ENCODE results near the gene AKR1C2. TPM values are rescaled to one million over a fixed set of nuclear protein-coding genes. Genes with fewer than 3 reads are reported as not detected.

AKR1C2 gene
- total RNA-seq, 2 experiments from 2014 or later: not detected

- POLR2A ChIA-PET: no interaction called here
- no peak overlapping the region for H2AFZ ChIP-seq (ENCODE audit: low read length)
- no peak overlapping the region for H3K4me2 ChIP-seq (ENCODE audit: low read length)
- H3K36me3 ChIP-seq (ENCODE audit: insufficient read depth, low read length): no peaks in the 10 kb centered on the region
- H4K20me1 ChIP-seq (ENCODE audit: insufficient read depth, low read length): no peaks in the 10 kb centered on the region
- TF ChIP-seq CTCF (conservative IDR thresholded peaks at IDR 0.05; ENCODE audit: low read length) (no peak), EZH2phosphoT487 (IDR thresholded peaks at IDR 0.05; ENCODE audit: borderline replicate concordance, low read depth, low read length) (no peak)
- no peaks in the 10 kb centered on the region for H3K9me2 ChIP-seq (ENCODE audit: insufficient read depth, low read length)
- no peak for DNase-seq (ENCODE audit: low spot score)
- intact Hi-C loops (cut with micrococcal nuclease; ENCODE audit: unreplicated experiment): no loop called here
- H3K27ac ChIP-seq (ENCODE audit: low read depth, low read length, poor library complexity, severe bottlenecking): no peak overlapping the region
- no TSS peak for BruUV-seq (replicated peaks)
- CTCF ChIA-PET (ENCODE audit: unreplicated experiment): no interaction called here
- H3K4me1 ChIP-seq (ENCODE audit: insufficient read depth, low read length, poor library complexity, severe bottlenecking): no peaks in the 10 kb centered on the region
- no peaks in the 10 kb centered on the region for H3K9me3 ChIP-seq (ENCODE audit: low read length)
- H3K4me3 ChIP-seq (ENCODE audit: low read depth, low read length, poor library complexity, severe bottlenecking): no peak overlapping the region
- no peaks in the 10 kb centered on the region for H3K79me2 ChIP-seq (ENCODE audit: insufficient read depth, low read depth, low read length)
Measured at GRCh38 chr10:5042922-5043321, 39.3 kb upstream of the AKR1C2 start.

- H2AFZ ChIP-seq (ENCODE audit: low read length): no peak overlapping the region
- no peak for DNase-seq (ENCODE audit: low spot score)
- no peaks in the 10 kb centered on the region for H4K20me1 ChIP-seq (ENCODE audit: insufficient read depth, low read length)
- TF ChIP-seq EZH2phosphoT487 (IDR thresholded peaks at IDR 0.05; ENCODE audit: borderline replicate concordance, low read depth, low read length) (no peak), CTCF (conservative IDR thresholded peaks at IDR 0.05; ENCODE audit: low read length) (no peak)
- no peaks in the 10 kb centered on the region for H3K9me2 ChIP-seq (ENCODE audit: insufficient read depth, low read length)
- H3K4me2 ChIP-seq (ENCODE audit: low read length): no peak overlapping the region
- H3K79me2 ChIP-seq (ENCODE audit: insufficient read depth, low read depth, low read length): no peaks in the 10 kb centered on the region
- POLR2A ChIA-PET: no interaction called here
- H3K27ac ChIP-seq (ENCODE audit: low read depth, low read length, poor library complexity, severe bottlenecking): no peak overlapping the region
- intact Hi-C loops (cut with micrococcal nuclease; ENCODE audit: unreplicated experiment): no loop called here
- no peak overlapping the region for H3K4me3 ChIP-seq (ENCODE audit: low read depth, low read length, poor library complexity, severe bottlenecking)
- H3K9me3 ChIP-seq (ENCODE audit: low read length): no peaks in the 10 kb centered on the region
- no peaks in the 10 kb centered on the region for H3K36me3 ChIP-seq (ENCODE audit: insufficient read depth, low read length)
- H3K4me1 ChIP-seq (ENCODE audit: insufficient read depth, low read length, poor library complexity, severe bottlenecking): no peaks in the 10 kb centered on the region
- CTCF ChIA-PET (ENCODE audit: unreplicated experiment): no interaction called here
- no TSS peak for BruUV-seq (replicated peaks)
Measured at GRCh38 chr10:5041471-5042023, 37.9 kb upstream of the AKR1C2 start.

- ChIA-PET CTCF (ENCODE audit: unreplicated experiment) (no interaction called here), POLR2A (no interaction called here)
- no TSS peak for BruUV-seq (replicated peaks)
- intact Hi-C loops (cut with micrococcal nuclease; ENCODE audit: unreplicated experiment): no loop called here
- DNase-seq (ENCODE audit: low spot score): no peak
- Histone ChIP-seq H3K4me2 (ENCODE audit: low read length) (no peak overlapping the region), H3K9me3 (ENCODE audit: low read length) (no peaks in the 10 kb centered on the region), H3K36me3 (ENCODE audit: insufficient read depth, low read length) (no peaks in the 10 kb centered on the region), H4K20me1 (ENCODE audit: insufficient read depth, low read length) (no peaks in the 10 kb centered on the region), H3K27ac (ENCODE audit: low read depth, low read length, poor library complexity, severe bottlenecking) (no peak overlapping the region), H3K9me2 (ENCODE audit: insufficient read depth, low read length) (no peaks in the 10 kb centered on the region), H3K4me3 (ENCODE audit: low read depth, low read length, poor library complexity, severe bottlenecking) (no peak overlapping the region), H3K79me2 (ENCODE audit: insufficient read depth, low read depth, low read length) (no peaks in the 10 kb centered on the region), H2AFZ (ENCODE audit: low read length) (no peak overlapping the region), H3K4me1 (ENCODE audit: insufficient read depth, low read length, poor library complexity, severe bottlenecking) (no peaks in the 10 kb centered on the region)
- no peak for TF ChIP-seq CTCF (conservative IDR thresholded peaks at IDR 0.05; ENCODE audit: low read length)
- TF ChIP-seq EZH2phosphoT487 (IDR thresholded peaks at IDR 0.05; ENCODE audit: borderline replicate concordance, low read depth, low read length): no peak
Measured at GRCh38 chr10:5040781-5041470, 37.3 kb upstream of the AKR1C2 start.
